ENCODE data around the gene DOCK3. TPM values are rescaled to one million over a fixed set of nuclear protein-coding genes. Genes with fewer than 3 reads are reported as not detected.

The DOCK3 gene
- total and polyA plus RNA-seq, 10 of the 15 experiments (the other 5 are each of a cell fraction or from before 2014, with no cell fraction given) = 0.02 to 0.52 (median 0.04) TPM; not detected in 5

DNA sequence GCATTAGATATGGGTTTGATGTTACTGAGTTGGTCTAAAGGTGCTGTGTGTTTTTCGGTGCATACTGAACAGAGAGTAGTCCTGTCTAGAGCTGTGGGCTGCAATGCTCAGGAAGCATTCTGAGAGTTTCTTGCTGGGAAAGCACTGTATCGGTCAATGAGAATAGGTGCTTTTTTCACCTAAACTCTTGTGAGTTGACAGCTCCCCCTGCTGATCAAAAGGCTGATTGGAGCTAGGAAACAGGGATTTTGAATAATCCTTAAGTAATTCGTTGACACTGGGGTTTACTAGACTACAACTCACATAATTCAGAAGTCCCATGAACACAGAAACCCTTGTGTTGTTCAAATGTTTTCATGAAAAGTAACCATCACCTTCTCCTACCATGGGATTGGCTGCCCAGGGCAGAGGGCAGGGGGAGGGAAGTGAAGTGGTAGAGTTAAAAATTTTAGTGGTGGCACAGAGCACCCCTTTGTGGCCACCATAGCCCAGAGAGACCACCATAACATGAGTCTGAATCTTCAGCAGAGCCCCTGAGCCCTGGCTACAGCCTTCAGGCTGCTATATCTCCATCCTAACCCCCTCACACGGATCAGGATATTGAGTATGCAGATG lies 697.3 kb downstream of the DOCK3 start:
- Histone ChIP-seq H3K4me2 (ENCODE audit: control insufficient read depth, insufficient read depth) (no peak overlapping the region), H3K36me3 (ENCODE audit: control insufficient read depth in 2 of 2, insufficient read depth in 2 of 2, low read length in 1 of 2) (no peaks in the 10 kb centered on the region), H3K79me2 (ENCODE audit: control insufficient read depth, insufficient read depth, low read length) (no peaks in the 10 kb centered on the region), H3K4me1 (ENCODE audit: control insufficient read depth, insufficient read depth, low read length) (no peaks in the 10 kb centered on the region), H3K4me3 (no peak overlapping the region), H3K9ac (ENCODE audit: control insufficient read depth, insufficient read depth, low read length) (no peak overlapping the region), H4K20me1 (ENCODE audit: control insufficient read depth, insufficient read depth) (no peaks in the 10 kb centered on the region), H3K27me3 (replicated peaks in 1 of 2; ENCODE audit: control insufficient read depth in 2 of 2, insufficient read depth in 2 of 2, low read length in 1 of 2) (no peaks in the 10 kb centered on the region; a peak in 1 of 4 replicates), H2AFZ (ENCODE audit: control insufficient read depth, low read depth, low read length) (no peak overlapping the region), H3K9me3 (replicated peaks; ENCODE audit: control insufficient read depth, insufficient read depth, low read length) (no peaks in the 10 kb centered on the region), H3K27ac (ENCODE audit: control insufficient read depth, insufficient read depth) (no peak overlapping the region)
- no peak for DNase-seq (ENCODE audit: low read depth, low spot score)
- SMC1A ChIA-PET (ENCODE audit: uncharacterized antibody, unreplicated experiment) = interaction anchor here (0.7 to 2.8 kb wide), 5 partner anchors 159 to 756 kb away, joined by 3 to 10 read pairs (median 3); partner anchors contain the start of gene MAPKAPK3
- CTCF ChIA-PET = interaction anchor here (0.5 to 5.3 kb wide), 16 partner anchors 11 to 803 kb away, joined by 3 to 44 read pairs (median 4); partner anchors contain the start of genes CISH, HEMK1, MANF and MAPKAPK3
- no TSS peak for BruUV-seq (replicated peaks)
- in situ Hi-C loops (cut with MboI) = no loop called here
- POLR2A ChIA-PET = no interaction called here
- intact Hi-C loops (cut with micrococcal nuclease; ENCODE audit: unreplicated experiment) = loop anchor here (1.0 to 2.0 kb wide), 3 partner anchors 272 to 756 kb away; no protein-coding TSS in a partner anchor
- RAD21 ChIA-PET (ENCODE audit: unreplicated experiment) = interaction anchor here (0.6 to 1.2 kb wide), 8 partner anchors 13 to 803 kb away, joined by 3 to 8 read pairs (median 4); partner anchors contain the start of genes HEMK1 and MANF
- TF ChIP-seq, protein P1, sequence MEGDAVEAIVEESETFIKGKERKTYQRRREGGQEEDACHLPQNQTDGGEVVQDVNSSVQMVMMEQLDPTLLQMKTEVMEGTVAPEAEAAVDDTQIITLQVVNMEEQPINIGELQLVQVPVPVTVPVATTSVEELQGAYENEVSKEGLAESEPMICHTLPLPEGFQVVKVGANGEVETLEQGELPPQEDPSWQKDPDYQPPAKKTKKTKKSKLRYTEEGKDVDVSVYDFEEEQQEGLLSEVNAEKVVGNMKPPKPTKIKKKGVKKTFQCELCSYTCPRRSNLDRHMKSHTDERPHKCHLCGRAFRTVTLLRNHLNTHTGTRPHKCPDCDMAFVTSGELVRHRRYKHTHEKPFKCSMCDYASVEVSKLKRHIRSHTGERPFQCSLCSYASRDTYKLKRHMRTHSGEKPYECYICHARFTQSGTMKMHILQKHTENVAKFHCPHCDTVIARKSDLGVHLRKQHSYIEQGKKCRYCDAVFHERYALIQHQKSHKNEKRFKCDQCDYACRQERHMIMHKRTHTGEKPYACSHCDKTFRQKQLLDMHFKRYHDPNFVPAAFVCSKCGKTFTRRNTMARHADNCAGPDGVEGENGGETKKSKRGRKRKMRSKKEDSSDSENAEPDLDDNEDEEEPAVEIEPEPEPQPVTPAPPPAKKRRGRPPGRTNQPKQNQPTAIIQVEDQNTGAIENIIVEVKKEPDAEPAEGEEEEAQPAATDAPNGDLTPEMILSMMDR (IDR thresholded peaks at IDR 0.05 in 2 of 3, conservative IDR thresholded peaks at IDR 0.05 in 1 of 3; ENCODE audit: control insufficient read depth in 2 of 3, extremely low read depth in 1 of 3, insufficient read depth in 1 of 3, low read depth in 3 of 3, low read length in 3 of 3) = peak; percentile 62 to 72 (median 67)
- TF ChIP-seq SPI1 (IDR thresholded peaks at IDR 0.05; ENCODE audit: borderline replicate concordance, insufficient read depth, low read depth, low read length) (no peak), CBX5 (IDR thresholded peaks at IDR 0.05; ENCODE audit: low read depth) (no peak), MYC (IDR thresholded peaks at IDR 0.05; ENCODE audit: insufficient read depth, insufficient read length, insufficient replicate concordance, low read length, severe bottlenecking) (no peak), RAD21 (IDR thresholded peaks at IDR 0.05; ENCODE audit: insufficient read depth, low read depth, low read length) (peak; percentile 84), SMC3 (IDR thresholded peaks at IDR 0.05; ENCODE audit: borderline replicate concordance, low read length) (peak; percentile 74; the same call in 1 of the 2 replicates)
- peak; percentile 89 for FAIRE-seq
- WGBS (ENCODE audit: insufficient coverage, insufficient replicate concordance, low lambda C conversion rate, missing lambda C conversion rate) = 19% methylated on average over 4 of the region's 4 CpGs
- ATAC-seq = peak; percentile 85
